ENCODE results near the gene IMPDH2.

Gene IMPDH2

GRCh38 chr3:49028298-49028672, 913 bp downstream of the IMPDH2 start:
- POLR2A ChIA-PET: interaction anchor here (1.6 to 1.9 kb wide), 4 partner anchors 8 to 441 kb away, joined by 5 to 28 read pairs (median 14); partner anchors contain the start of genes QRICH1 and WDR6
- TF ChIP-seq ZBTB8A (tag by site-specific recombination; IDR thresholded peaks at IDR 0.05): no peak
- no peak for TF ChIP-seq ZNF37A (tag by site-specific recombination; IDR thresholded peaks at IDR 0.05)
- no peak for TF ChIP-seq ZNF777 (tag by site-specific recombination; IDR thresholded peaks at IDR 0.05; ENCODE audit: borderline replicate concordance)
- no peak for TF ChIP-seq GLI2 (tag by site-specific recombination; IDR thresholded peaks at IDR 0.05; ENCODE audit: borderline replicate concordance, low read depth)
- TF ChIP-seq ZNF585B (tag by site-specific recombination; IDR thresholded peaks at IDR 0.05): no peak
- TF ChIP-seq HOXC10 (CRISPR knock-in tag; IDR thresholded peaks at IDR 0.05): no peak
- no peak for TF ChIP-seq ZIC2 (tag by site-specific recombination; IDR thresholded peaks at IDR 0.05)
- no peak for TF ChIP-seq ZNF354C (tag by site-specific recombination; IDR thresholded peaks at IDR 0.05; ENCODE audit: borderline replicate concordance, low read depth)
- TF ChIP-seq, protein P1, sequence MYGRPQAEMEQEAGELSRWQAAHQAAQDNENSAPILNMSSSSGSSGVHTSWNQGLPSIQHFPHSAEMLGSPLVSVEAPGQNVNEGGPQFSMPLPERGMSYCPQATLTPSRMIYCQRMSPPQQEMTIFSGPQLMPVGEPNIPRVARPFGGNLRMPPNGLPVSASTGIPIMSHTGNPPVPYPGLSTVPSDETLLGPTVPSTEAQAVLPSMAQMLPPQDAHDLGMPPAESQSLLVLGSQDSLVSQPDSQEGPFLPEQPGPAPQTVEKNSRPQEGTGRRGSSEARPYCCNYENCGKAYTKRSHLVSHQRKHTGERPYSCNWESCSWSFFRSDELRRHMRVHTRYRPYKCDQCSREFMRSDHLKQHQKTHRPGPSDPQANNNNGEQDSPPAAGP (tag by site-specific recombination; IDR thresholded peaks at IDR 0.05): no peak
- TF ChIP-seq ZNF292 (tag by site-specific recombination; IDR thresholded peaks at IDR 0.05; ENCODE audit: borderline replicate concordance, low read depth): no peak
- TF ChIP-seq ZEB2 (tag by site-specific recombination; IDR thresholded peaks at IDR 0.05): no peak
- TF ChIP-seq ZNF626 (tag by site-specific recombination; IDR thresholded peaks at IDR 0.05): no peak
- no peak for TF ChIP-seq AEBP2 (tag by site-specific recombination; IDR thresholded peaks at IDR 0.05; ENCODE audit: borderline replicate concordance)
- TF ChIP-seq ZNF404 (tag by site-specific recombination; IDR thresholded peaks at IDR 0.05): no peak
- no peak for TF ChIP-seq ZBTB6 (tag by site-specific recombination; IDR thresholded peaks at IDR 0.05)
- no peak for TF ChIP-seq ZFHX2 (tag by site-specific recombination; conservative IDR thresholded peaks at IDR 0.05)
- TF ChIP-seq TRIM28 (IDR thresholded peaks at IDR 0.05; ENCODE audit: borderline replicate concordance, low read length): no peak
- TF ChIP-seq ZSCAN16 (tag by site-specific recombination; IDR thresholded peaks at IDR 0.05): no peak
- peak overlapping the region; percentile 83 for H3K4me3 ChIP-seq (ENCODE audit: low read depth, low read length)
- no peaks in the 10 kb centered on the region for H3K9me3 ChIP-seq (ENCODE audit: control insufficient read depth, insufficient read depth, low read depth, low read length)
- peaks cover 0 to 91% of the 10 kb centered on the region in 2 experiments; a peak in 2 of 3 replicates for H3K36me3 ChIP-seq (ENCODE audit: control insufficient read depth in 2 of 2, insufficient read depth in 1 of 2, low read length in 2 of 2)
- H3K4me1 ChIP-seq (ENCODE audit: control insufficient read depth, insufficient read depth, low read length): no peaks in the 10 kb centered on the region
- H3K27ac ChIP-seq (ENCODE audit: extremely low read depth, low read depth, low read length): no peak overlapping the region; the same call in 1 of the 2 replicates
- CTCF ChIA-PET: interaction anchor here (1.1 kb wide), 1 partner anchor 41 kb away, joined by 3 read pairs; no protein-coding TSS in a partner anchor

DNA sequence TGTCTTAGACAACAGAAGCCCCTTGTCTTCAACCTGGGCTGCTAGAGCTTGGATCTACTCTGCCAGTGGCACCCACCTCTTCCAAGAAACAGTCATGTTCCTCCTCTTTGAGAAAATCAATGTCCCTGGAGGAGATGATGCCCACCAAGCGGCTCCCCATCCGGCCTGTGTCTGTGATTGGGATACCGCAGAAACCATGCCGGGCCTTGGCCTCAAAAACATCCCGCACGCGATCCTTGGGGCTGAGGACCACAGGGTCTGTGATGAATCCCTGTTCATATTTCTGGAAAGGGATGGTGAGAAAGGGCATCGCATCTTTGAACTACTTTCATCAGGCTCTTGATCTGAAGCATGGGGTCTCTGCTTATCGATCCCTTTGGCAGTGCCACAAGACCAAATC, 1.6 kb downstream of the IMPDH2 start:
- H3K9me3 ChIP-seq (ENCODE audit: control insufficient read depth, insufficient read depth, low read depth, low read length): no peaks in the 10 kb centered on the region
- POLR2A ChIA-PET: interaction anchor here (1.6 to 2.8 kb wide), 2 partner anchors 20 to 67 kb away, joined by 4 to 10 read pairs; partner anchors contain the start of genes QRICH1 and WDR6
- H3K4me1 ChIP-seq (ENCODE audit: control insufficient read depth, insufficient read depth, low read length): no peaks in the 10 kb centered on the region
- peaks cover 0 to 90% of the 10 kb centered on the region in 2 experiments; a peak in 2 of 3 replicates for H3K36me3 ChIP-seq (ENCODE audit: control insufficient read depth in 2 of 2, insufficient read depth in 1 of 2, low read length in 2 of 2)
- no peak overlapping the region for H3K27ac ChIP-seq (ENCODE audit: extremely low read depth, low read depth, low read length)
- TF ChIP-seq ZNF626 (tag by site-specific recombination; IDR thresholded peaks at IDR 0.05) (no peak), ZFP41 (tag by site-specific recombination; IDR thresholded peaks at IDR 0.05; ENCODE audit: borderline replicate concordance) (no peak), ZNF560 (tag by site-specific recombination; IDR thresholded peaks at IDR 0.05; ENCODE audit: borderline replicate concordance) (no peak), ZNF837 (tag by site-specific recombination; IDR thresholded peaks at IDR 0.05) (no peak), ZNF121 (tag by site-specific recombination; IDR thresholded peaks at IDR 0.05) (no peak), SETDB1 (IDR thresholded peaks at IDR 0.05; ENCODE audit: insufficient read length, low read length) (no peak), ZNF529 (tag by site-specific recombination; IDR thresholded peaks at IDR 0.05; ENCODE audit: insufficient replicate concordance) (no peak), ZFHX2 (tag by site-specific recombination; conservative IDR thresholded peaks at IDR 0.05) (no peak), GLI2 (tag by site-specific recombination; IDR thresholded peaks at IDR 0.05; ENCODE audit: borderline replicate concordance, low read depth) (no peak), ZBTB21 (tag by site-specific recombination; IDR thresholded peaks at IDR 0.05) (no peak), ZNF623 (tag by site-specific recombination; IDR thresholded peaks at IDR 0.05) (no peak)
- no peak overlapping the region for H3K4me3 ChIP-seq (ENCODE audit: low read depth, low read length)
- CTCF ChIA-PET: no interaction called here

All from HEK293 (cell line).